Activated CD8-positive, alpha-beta memory T cell treated with anti-CD3 and anti-CD28 coated beads, Interleukin-2, amount 50 U/mL, for 24 hours (primary cell): ENCODE measurements around the gene PHF21A.
A peak's percentile ranks its signal among the peaks of the same experiment; 100 is the strongest.

ENCODE experiments used
- DNase-seq: peaks from one replicate; pipeline ENCODE4 v3.0.0-alpha.2; 2020; ENCODE audit errors: extremely low read depth

The PHF21A gene

GRCh38 chr11:46121301-46121723 is at the start of gene PHF21A:
PHF21A (minus strand) TSS chr11:46121454; CDS start chr11:46084219, 37,235 bp downstream.
- peak; percentile 56 for DNase-seq

GRCh38 chr11:46170797-46171196 is 49.5 kb upstream of the PHF21A start:
- no peak for DNase-seq

- DNase-seq: no peak
Observed at GRCh38 chr11:46162700-46163099, 41.4 kb upstream of the PHF21A start.

DNA sequence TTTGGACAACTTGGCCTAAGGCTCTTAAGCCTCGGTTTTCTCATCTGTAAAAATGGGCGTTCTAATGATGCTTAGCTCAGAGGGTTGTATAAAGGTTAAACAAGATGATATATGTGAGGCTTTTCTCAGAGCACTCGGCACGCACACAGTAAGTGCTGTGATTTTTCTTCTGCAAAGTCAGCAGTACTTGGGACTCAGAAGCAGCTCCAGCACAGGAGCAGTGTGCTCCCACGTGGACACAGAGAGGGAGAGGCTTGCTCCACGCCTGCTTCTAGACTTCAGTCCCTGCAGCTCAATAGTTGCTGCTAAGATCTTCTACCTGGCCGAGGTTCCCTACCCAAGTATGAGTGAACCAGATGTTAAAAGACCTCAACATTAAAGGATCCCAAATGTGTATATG is 39.9 kb upstream of the PHF21A start:
- no peak for DNase-seq

GRCh38 chr11:46160100-46160499 is 38.8 kb upstream of the PHF21A start:
- no peak for DNase-seq

DNA sequence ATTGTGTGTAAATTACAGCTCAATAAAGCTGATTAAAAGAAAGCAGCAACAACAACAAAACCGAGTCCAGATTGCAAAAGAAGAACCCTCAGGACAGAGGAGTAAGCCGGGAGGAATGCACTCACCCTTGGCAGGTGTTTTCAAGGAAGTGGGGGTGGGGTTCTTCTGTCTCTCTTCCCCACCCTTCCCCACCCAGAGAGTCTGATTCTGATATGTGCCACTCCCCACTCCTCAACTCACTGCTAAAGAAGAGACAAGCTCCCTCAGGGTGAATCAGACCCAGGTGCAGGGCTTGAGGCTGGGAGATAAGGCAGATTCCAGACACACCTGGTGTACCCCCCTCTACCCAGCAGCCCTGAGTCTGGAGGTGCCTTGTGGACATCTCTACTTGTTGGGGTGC is 38.4 kb upstream of the PHF21A start:
- no peak for DNase-seq

DNA sequence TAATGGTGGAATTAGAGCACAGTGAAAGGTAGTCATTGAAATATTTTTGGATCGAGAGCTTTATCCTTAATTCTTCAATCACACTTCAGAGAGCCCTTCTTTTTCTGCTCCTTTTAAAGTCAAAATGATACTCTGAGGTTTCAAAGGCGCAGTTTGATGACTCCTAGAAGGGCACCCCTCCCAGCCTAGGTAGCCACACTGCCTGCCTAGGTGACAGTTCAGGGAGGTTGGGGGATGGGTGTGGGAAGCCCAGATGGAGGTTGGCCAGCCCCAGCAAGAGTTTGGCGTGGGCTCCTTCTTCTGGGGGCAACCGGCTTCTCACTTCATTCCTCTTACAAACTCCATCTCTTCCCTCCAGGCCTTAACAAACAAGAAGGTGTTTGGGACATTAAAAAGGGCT is 28.6 kb upstream of the PHF21A start:
- no peak for DNase-seq

- DNase-seq: no peak
Observed at GRCh38 chr11:46149342-46149741, 28.1 kb upstream of the PHF21A start.

DNA sequence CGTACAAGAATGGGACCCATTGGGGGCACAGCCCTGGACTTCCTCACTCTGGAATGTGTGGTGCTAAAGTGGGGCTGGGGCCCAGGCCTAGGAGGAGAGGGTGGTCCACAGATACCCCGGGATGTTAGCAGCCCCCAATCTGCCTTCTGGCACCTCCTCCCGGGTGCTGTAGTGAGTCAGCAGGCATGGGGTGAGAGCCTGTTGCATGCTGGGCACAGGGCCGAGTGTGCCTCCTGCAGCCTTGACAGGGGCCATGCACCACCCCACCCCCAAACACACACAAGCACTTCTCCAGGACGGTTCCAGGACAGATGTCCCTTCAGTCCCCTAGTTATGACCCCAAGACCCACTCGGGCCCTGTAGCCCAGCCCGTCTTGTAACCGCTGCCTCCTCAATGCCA is 23.5 kb upstream of the PHF21A start:
- no peak for DNase-seq

DNA sequence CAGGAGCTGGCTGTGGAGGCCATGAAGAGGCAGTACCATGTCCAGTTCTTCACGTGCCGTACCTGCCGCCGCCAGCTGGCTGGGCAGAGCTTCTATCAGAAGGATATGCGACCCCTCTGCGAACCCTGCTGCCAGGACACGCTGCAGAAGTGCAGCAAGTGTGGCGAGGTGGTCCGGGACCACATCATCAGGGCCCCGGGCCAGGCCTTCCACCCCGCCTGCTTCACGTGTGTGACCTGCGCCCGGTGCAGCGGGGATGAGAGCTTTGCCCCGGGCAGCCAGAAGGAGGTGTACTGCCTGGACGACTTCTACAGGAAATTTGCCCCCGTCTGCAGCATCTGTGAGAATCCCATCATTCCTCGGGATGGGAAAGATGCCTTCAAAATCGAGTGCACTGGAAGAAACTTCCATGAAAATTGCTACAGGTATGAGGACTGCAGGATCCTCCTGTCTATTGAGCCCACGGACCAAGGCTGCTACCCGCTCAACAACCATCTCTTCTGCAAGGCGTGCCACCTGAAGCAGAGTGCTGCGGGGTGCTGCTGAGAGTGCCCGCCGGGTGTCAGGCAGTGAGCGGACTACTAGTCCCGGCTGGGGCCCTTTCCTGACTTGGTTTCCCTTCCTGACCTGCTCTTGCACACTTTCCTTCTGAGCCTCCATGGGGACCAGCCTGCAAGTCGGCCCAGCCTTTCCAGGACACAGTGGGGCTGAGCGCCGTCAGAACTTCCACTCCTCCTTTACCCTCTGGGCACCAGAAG is 22.0 kb upstream of the PHF21A start:
- no peak for DNase-seq

- DNase-seq: no peak
Observed at GRCh38 chr11:46142561-46142960, 21.3 kb upstream of the PHF21A start.

DNA sequence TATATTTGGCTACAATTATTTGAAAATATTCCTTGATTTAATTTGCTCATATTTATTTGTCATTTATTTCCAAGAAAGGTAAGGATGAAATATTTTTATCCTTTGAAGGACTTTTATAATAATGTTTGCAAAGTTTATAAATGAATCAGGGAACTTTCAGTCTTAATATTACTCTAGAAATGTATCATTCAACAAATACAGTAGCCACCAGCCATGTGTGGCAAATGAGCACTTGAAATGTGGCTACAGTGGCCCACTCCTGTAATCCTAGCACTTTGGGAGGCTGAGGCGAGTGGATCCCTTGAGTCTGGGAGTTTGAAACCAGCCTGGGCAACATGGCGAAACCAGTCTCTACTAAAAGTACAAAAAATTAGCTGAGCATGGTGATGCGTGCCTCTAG is 20.3 kb upstream of the PHF21A start:
- DNase-seq: no peak

GRCh38 chr11:46134540-46134939 is 13.3 kb upstream of the PHF21A start:
- no peak for DNase-seq

- no peak for DNase-seq
Observed at GRCh38 chr11:46134061-46134460, 12.8 kb upstream of the PHF21A start.

GRCh38 chr11:46133119-46133518 is 11.9 kb upstream of the PHF21A start:
- DNase-seq: no peak

DNA sequence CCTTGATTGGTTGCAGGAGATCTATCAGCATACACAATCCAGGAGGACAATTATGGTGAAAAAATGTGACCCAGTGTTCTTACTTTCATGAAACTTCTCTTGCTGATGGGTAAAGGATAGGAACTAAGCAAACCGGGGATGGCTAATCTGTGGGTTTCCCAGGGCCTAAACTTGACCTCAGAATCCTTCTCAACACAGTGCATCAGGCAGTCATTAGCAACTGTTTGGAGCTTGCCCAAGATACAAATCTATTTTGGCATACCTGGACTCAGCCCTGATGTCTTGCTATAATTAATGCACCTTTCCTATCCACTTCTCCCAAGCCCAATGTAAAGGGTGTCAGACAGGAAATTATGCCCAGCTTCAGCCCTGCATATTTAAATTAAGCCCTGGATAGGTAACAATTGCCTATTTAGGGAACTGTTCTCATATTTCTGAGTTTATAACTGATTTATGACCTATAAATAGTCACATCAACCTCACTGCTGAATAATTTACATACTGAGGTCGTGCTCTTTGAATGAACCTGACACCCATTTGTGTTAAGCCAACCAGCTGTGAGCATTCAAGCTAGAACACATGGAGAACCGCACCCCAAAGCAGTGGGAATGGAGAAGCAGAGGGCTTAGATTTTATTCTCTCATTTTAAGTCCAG is 9.2 kb upstream of the PHF21A start:
- DNase-seq: no peak

- DNase-seq: no peak
Observed at GRCh38 chr11:46129133-46129532, 7.9 kb upstream of the PHF21A start.

- peak; percentile 6 for DNase-seq
Observed at GRCh38 chr11:46127150-46127638, 5.9 kb upstream of the PHF21A start.

GRCh38 chr11:46125284-46125683 is 4.0 kb upstream of the PHF21A start:
- no peak for DNase-seq

GRCh38 chr11:46122945-46123715 is 1.9 kb upstream of the PHF21A start:
- DNase-seq: no peak

DNA sequence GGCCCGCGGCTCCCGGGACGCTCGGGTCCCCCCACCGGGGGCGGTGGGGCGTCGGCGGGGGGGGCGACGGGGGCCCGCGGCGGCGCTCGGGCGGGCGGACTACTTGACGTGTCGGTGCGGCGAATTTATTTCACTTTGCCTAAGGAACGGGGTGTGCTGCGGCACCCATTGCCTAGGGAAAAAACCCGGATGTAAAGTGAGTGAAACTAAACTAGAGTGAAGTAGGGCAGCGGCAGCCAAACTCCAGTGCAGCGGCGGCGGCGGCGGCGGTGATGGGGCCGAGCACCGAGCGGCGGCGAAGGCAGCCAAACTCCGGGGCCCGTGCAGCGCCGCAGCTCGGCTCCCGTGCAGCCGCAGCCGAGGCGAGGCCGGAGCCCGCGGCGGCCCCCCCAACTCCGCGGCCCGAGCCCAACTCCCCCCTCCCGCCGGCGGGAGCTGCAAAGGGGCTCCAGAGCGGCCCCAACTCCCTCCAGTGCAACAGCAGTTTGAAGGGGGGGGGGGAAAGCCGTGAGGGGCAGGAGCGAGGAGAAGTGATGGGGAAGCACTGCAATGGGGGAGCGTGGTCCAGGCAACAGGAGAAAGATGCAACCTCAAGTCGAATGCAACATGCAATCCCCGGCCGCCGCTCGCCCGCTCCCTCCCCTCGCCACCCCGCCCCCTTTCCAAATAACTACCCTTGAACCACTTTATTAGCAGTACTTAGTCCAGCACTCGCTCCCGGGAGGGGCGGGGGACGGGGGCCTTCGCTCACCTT is 647 bp upstream of the PHF21A start:
- DNase-seq: peak; percentile 23
